ENCODE results near the gene LETM1. TPM values are rescaled to one million over a fixed set of nuclear protein-coding genes. Genes with fewer than 3 reads are reported as not detected.

The LETM1 gene
- total and polyA plus RNA-seq, 2 of the 13 experiments (the other 11 are each of a cell fraction or from before 2014, with no cell fraction given): 9.7 to 41.6 TPM

- TF ChIP-seq ZNF589 (CRISPR knock-in tag; conservative IDR thresholded peaks at IDR 0.05) (no peak), ZNF44 (CRISPR knock-in tag; IDR thresholded peaks at IDR 0.05) (no peak), MTA1 (CRISPR knock-in tag; IDR thresholded peaks at IDR 0.05; ENCODE audit: borderline replicate concordance) (no peak), ARNT (IDR thresholded peaks at IDR 0.05) (no peak), CREB3 (CRISPR knock-in tag; IDR thresholded peaks at IDR 0.05) (no peak), PLRG1 (conservative IDR thresholded peaks at IDR 0.05) (no peak), REL (CRISPR knock-in tag; conservative IDR thresholded peaks at IDR 0.05) (no peak)
Observed at GRCh38 chr4:1823545-1823932, 32.4 kb downstream of the LETM1 start (continued).

GRCh38 chr4:1822568-1823544 lies 33.1 kb downstream of the LETM1 start:
- Histone ChIP-seq H3K4me1 (ENCODE audit: insufficient read depth, low read length) (peaks cover 16% of the 10 kb centered on the region), H3K27me3 (ENCODE audit: control insufficient read depth in 1 of 2, insufficient read depth in 2 of 2, low read length in 2 of 2) (no peaks in the 10 kb centered on the region), H3K4me2 (ENCODE audit: low read depth, low read length) (no peak overlapping the region), H3K27ac (ENCODE audit: extremely low read length, insufficient read depth, low read length) (no peak overlapping the region), H3K36me3 (replicated peaks in 1 of 2; ENCODE audit: control insufficient read depth in 1 of 2, insufficient read depth in 2 of 2, low read length in 2 of 2) (peaks cover 27 to 51% of the 10 kb centered on the region in 2 experiments), H3K9me3 (ENCODE audit: low read length) (no peaks in the 10 kb centered on the region), H4K20me1 (ENCODE audit: insufficient read depth, low read length) (no peaks in the 10 kb centered on the region), H3K79me2 (ENCODE audit: insufficient read depth, low read length) (no peaks in the 10 kb centered on the region), H3K4me3 (replicated peaks in 1 of 3; ENCODE audit: insufficient read depth in 1 of 3, low read depth in 2 of 3, low read length in 3 of 3) (no peak overlapping the region), H3K9ac (ENCODE audit: insufficient read depth, low read depth, low read length) (no peak overlapping the region), H2AFZ (ENCODE audit: low read length) (no peak overlapping the region)
- BruUV-seq (replicated peaks): no TSS peak
- ChIA-PET CTCF (ENCODE audit: low intra/inter-chr PET ratio, low total read pairs) (interaction anchor here (0.8 kb wide), 1 partner anchor 8 kb away, joined by 3 read pairs; no protein-coding TSS in a partner anchor), POLR2A (no interaction called here)
- ATAC-seq (no peak), DNase-seq (ENCODE audit: low spot score) (no peak), FAIRE-seq (no peak)
- TF ChIP-seq TFDP1 (CRISPR knock-in tag; IDR thresholded peaks at IDR 0.05; ENCODE audit: borderline replicate concordance): no peak
- TF ChIP-seq AGO2 (optimal IDR thresholded peaks at IDR 0.05; ENCODE audit: low read depth, low read length): peak; percentile 45
- TF ChIP-seq ZIK1 (CRISPR knock-in tag; IDR thresholded peaks at IDR 0.05; ENCODE audit: borderline replicate concordance, low read depth): no peak
- no peak for TF ChIP-seq YY1 (IDR thresholded peaks at IDR 0.05; ENCODE audit: insufficient read depth, insufficient replicate concordance, low read depth, low read length)
- TF ChIP-seq ZNF678 (CRISPR knock-in tag; IDR thresholded peaks at IDR 0.05): no peak
- TF ChIP-seq FOXO1 (CRISPR knock-in tag; IDR thresholded peaks at IDR 0.05): no peak
- intact Hi-C loops (cut with micrococcal nuclease; ENCODE audit: unreplicated experiment) (no loop called here), in situ Hi-C loops (cut with HindIII; ENCODE audit: extremely low pct_ligation_motif_present, low pct_unique_long_range_greater_than_20kb) (no loop called here)
- WGBS (ENCODE audit: low lambda C conversion rate): 97% methylated on average over 29 of the region's 37 CpGs
